ENCODE measurements around the gene GRM7. TPM values are rescaled to one million over a fixed set of nuclear protein-coding genes. Genes with fewer than 3 reads are reported as not detected.
A peak's percentile ranks its signal among the peaks of the same experiment; 100 is the strongest.

Gene GRM7
- total RNA-seq, 1 experiment from 2014 or later, result not detected

DNA sequence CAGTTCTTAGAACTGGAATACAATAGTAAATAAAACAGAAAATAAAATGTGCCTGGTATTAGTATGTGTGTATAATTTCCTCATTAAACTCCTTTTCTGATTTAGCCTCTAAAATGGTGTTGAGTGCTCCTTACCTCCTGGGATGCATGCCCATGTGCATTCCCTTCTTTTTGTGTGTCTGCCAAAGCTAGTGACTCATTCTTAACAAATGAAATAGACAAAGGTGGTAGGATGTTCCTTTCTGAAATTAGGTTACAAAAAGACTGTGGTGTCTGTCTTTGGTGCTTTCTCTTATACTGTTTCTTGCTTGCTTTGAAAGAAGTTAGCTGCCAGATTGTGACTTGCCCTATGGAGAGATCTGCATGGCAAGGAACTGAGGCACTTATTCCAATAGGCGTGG lies 623.7 kb downstream of the GRM7 start:
- H3K9me2 ChIP-seq (ENCODE audit: insufficient read depth), result no peaks in the 10 kb centered on the region
- H3K27ac ChIP-seq (ENCODE audit: low read depth, low read length), result no peak overlapping the region
- no peak overlapping the region for H3K9ac ChIP-seq (ENCODE audit: low read length)
- no peaks in the 10 kb centered on the region for H4K20me1 ChIP-seq (ENCODE audit: insufficient read depth)
- 0 out of 2 replicates have a peak overlapping the region, but pooled peaks have one; percentile 8 for H3K4me2 ChIP-seq (ENCODE audit: low read length)
- H3K27me3 ChIP-seq (ENCODE audit: insufficient read depth, low read length), result no peaks in the 10 kb centered on the region
- RAD21 ChIA-PET (ENCODE audit: low non-redundant PET in 1 of 2, low total read pairs in 2 of 2, uncharacterized antibody in 2 of 2, unreplicated experiment in 2 of 2), result no interaction called here
- TF ChIP-seq CBX3 (IDR thresholded peaks at IDR 0.05; ENCODE audit: low read depth), result peak; percentile 24; the same call in 1 of the 2 replicates
- TF ChIP-seq JUND (IDR thresholded peaks at IDR 0.05), result peak; percentile 31; the same call in 1 of the 2 replicates
- TF ChIP-seq, protein P1, sequence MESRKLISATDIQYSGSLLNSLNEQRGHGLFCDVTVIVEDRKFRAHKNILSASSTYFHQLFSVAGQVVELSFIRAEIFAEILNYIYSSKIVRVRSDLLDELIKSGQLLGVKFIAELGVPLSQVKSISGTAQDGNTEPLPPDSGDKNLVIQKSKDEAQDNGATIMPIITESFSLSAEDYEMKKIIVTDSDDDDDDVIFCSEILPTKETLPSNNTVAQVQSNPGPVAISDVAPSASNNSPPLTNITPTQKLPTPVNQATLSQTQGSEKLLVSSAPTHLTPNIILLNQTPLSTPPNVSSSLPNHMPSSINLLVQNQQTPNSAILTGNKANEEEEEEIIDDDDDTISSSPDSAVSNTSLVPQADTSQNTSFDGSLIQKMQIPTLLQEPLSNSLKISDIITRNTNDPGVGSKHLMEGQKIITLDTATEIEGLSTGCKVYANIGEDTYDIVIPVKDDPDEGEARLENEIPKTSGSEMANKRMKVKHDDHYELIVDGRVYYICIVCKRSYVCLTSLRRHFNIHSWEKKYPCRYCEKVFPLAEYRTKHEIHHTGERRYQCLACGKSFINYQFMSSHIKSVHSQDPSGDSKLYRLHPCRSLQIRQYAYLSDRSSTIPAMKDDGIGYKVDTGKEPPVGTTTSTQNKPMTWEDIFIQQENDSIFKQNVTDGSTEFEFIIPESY (IDR thresholded peaks at IDR 0.05; ENCODE audit: extremely low read depth, insufficient replicate concordance, low read length), result no peak
- no peak for TF ChIP-seq ZFX (IDR thresholded peaks at IDR 0.05)
- peak; percentile 37; the same call in 1 of the 2 replicates for TF ChIP-seq FOSL1 (IDR thresholded peaks at IDR 0.05; ENCODE audit: low read depth)
- H3K36me3 ChIP-seq (ENCODE audit: control insufficient read depth in 1 of 2, insufficient read depth in 2 of 2, low read length in 2 of 2), result no peaks in the 10 kb centered on the region
- intact Hi-C loops (cut with micrococcal nuclease), result no loop called here
- POLR2A ChIA-PET, result interaction anchor here (0.6 kb wide), 1 partner anchor 61 kb away, joined by 7 read pairs; no protein-coding TSS in a partner anchor
- DNase-seq (ENCODE audit: low read depth, low spot score) (no peak), ATAC-seq (no peak)
- peaks cover 0 to 10% of the 10 kb centered on the region in 2 experiments; a peak in 2 of 4 replicates for H3K4me1 ChIP-seq (ENCODE audit: control insufficient read depth in 1 of 2, insufficient read depth in 2 of 2, low read length in 2 of 2)
- no peak overlapping the region for H2AFZ ChIP-seq (ENCODE audit: low read depth, low read length, poor library complexity, severe bottlenecking)
- BruUV-seq (replicated peaks), result no TSS peak
- no peaks in the 10 kb centered on the region for H3K79me2 ChIP-seq (ENCODE audit: insufficient read depth, low read length)
- H3K4me3 ChIP-seq (replicated peaks in 1 of 2; ENCODE audit: low read depth in 1 of 2, low read length in 2 of 2), result no peak overlapping the region
- CTCF ChIA-PET, result no interaction called here
- H3K9me3 ChIP-seq (ENCODE audit: control insufficient read depth in 1 of 2, insufficient read depth in 1 of 2, low read depth in 1 of 2, low read length in 2 of 2), result no peaks in the 10 kb centered on the region

DNA sequence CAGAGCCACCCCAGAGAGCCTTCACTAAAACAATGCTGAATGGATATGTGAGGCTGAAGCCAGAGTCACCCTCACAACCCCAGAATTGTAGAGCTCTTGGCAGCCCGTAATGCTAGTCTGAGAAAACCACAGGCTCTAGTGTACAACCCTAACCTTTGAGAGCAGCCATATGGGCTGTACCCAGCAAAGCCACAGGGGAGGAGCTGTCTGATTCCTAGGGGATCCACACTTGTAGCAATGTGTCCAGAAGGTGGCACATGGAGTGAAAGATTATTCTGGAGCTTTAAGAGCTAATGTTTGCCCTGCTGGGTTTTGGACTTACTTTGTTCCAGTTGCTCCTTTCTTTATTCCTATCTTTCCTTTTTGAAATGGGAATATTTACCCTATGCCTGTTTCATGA lies 626.8 kb downstream of the GRM7 start:
- CTCF ChIA-PET, result no interaction called here
- intact Hi-C loops (cut with micrococcal nuclease), result no loop called here
- H3K4me2 ChIP-seq (ENCODE audit: low read length), result no peak overlapping the region
- H3K79me2 ChIP-seq (ENCODE audit: insufficient read depth, low read length), result no peaks in the 10 kb centered on the region
- no peak overlapping the region for H2AFZ ChIP-seq (ENCODE audit: low read depth, low read length, poor library complexity, severe bottlenecking)
- H3K9me3 ChIP-seq (ENCODE audit: control insufficient read depth in 1 of 2, insufficient read depth in 1 of 2, low read depth in 1 of 2, low read length in 2 of 2), result no peaks in the 10 kb centered on the region
- H3K27ac ChIP-seq (ENCODE audit: low read depth, low read length), result no peak overlapping the region
- no peaks in the 10 kb centered on the region for H3K9me2 ChIP-seq (ENCODE audit: insufficient read depth)
- DNase-seq (ENCODE audit: low read depth, low spot score), result no peak
- H3K36me3 ChIP-seq (ENCODE audit: control insufficient read depth in 1 of 2, insufficient read depth in 2 of 2, low read length in 2 of 2), result no peaks in the 10 kb centered on the region
- H3K4me3 ChIP-seq (replicated peaks in 1 of 2; ENCODE audit: low read depth in 1 of 2, low read length in 2 of 2), result no peak overlapping the region
- BruUV-seq (replicated peaks), result no TSS peak
- peaks cover 0 to 10% of the 10 kb centered on the region in 2 experiments; a peak in 2 of 4 replicates for H3K4me1 ChIP-seq (ENCODE audit: control insufficient read depth in 1 of 2, insufficient read depth in 2 of 2, low read length in 2 of 2)
- H4K20me1 ChIP-seq (ENCODE audit: insufficient read depth), result no peaks in the 10 kb centered on the region
- no peaks in the 10 kb centered on the region for H3K27me3 ChIP-seq (ENCODE audit: insufficient read depth, low read length)
- RAD21 ChIA-PET (ENCODE audit: low non-redundant PET in 1 of 2, low total read pairs in 2 of 2, uncharacterized antibody in 2 of 2, unreplicated experiment in 2 of 2), result no interaction called here
- TF ChIP-seq RAD21 (IDR thresholded peaks at IDR 0.05; ENCODE audit: low read depth) (peak; percentile 31; the same call in 1 of the 2 replicates), ZNF274 (IDR thresholded peaks at IDR 0.05; ENCODE audit: low read depth, low read length) (no peak)
- TF ChIP-seq, protein P2, sequence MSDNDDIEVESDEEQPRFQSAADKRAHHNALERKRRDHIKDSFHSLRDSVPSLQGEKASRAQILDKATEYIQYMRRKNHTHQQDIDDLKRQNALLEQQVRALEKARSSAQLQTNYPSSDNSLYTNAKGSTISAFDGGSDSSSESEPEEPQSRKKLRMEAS (IDR thresholded peaks at IDR 0.05), result no peak
- no peak overlapping the region for H3K9ac ChIP-seq (ENCODE audit: low read length)
- ATAC-seq, result peak; percentile 71
- POLR2A ChIA-PET, result no interaction called here
